ENCODE data around the gene CSTB.
A peak's percentile ranks its signal among the peaks of the same experiment; 100 is the strongest.

CSTB gene

GRCh38 chr21:43727519-43728153, 48.5 kb downstream of the CSTB start:
- peak; percentile 54 for DNase-seq

- DNase-seq = peak; percentile 68
These were observed 49.2 kb downstream of the CSTB start for GRCh38 chr21:43726686-43727518.

All from hematopoietic multipotent progenitor cell treated with erythropoietin and hydrocortisone succinate and interleukin-3 and kit ligand, for 6 days (in vitro differentiated cells).